K562 (cell line): Measurements from ENCODE around the gene CEP41. TPM values are rescaled to one million over a fixed set of nuclear protein-coding genes. Genes with fewer than 3 reads are reported as not detected.

Experiments used
- BCL6 ChIP-seq: fragments of 250-450 bp; sonication (Bioruptor Pico); IDR thresholded peaks from 2 replicates; pipeline ENCODE4 v1.4.0; 2020
- CBX3 ChIP-seq, 2 experiments: IDR thresholded peaks; 1 replicate in 1 of 2; 2 replicates in 1 of 2; pipeline ENCODE4 v1.6.1; 2012; ENCODE audit warnings: inconsistent platforms in 2 of 2, low read length in 2 of 2, borderline replicate concordance in 1 of 2, control low read depth in 1 of 2
- GTF2F1 ChIP-seq: IDR thresholded peaks from 2 replicates; pipeline ENCODE4 v1.6.1; 2011; ENCODE audit warnings: low read depth, low read length, improper control_type of control experiment
- HBP1 ChIP-seq: fragments of 450-650 bp; formaldehyde crosslinking; IDR thresholded peaks from 2 replicates; pipeline ENCODE4 v1.4.0; 2022; ENCODE audit warnings: missing genetic modification characterization
- HLTF ChIP-seq: fragments of 450-650 bp; IDR thresholded peaks from 2 replicates; pipeline ENCODE4 v1.6.1; 2016
- MCM7 ChIP-seq, 2 experiments: fragments of 450-650 bp; IDR thresholded peaks; 2 replicates each; pipeline ENCODE4 v1.6.1; 2016 to 2018
- MIER1 ChIP-seq: fragments of 450-650 bp; IDR thresholded peaks from 2 replicates; pipeline ENCODE4 v1.6.1; 2016; ENCODE audit warnings: antibody characterized with exemption, mild to moderate bottlenecking, low read depth
- MLLT1 ChIP-seq, 2 experiments: fragments of 450-650 bp; IDR thresholded peaks; 2 replicates each; pipeline ENCODE4 v1.6.1; 2016
- NCOA6 ChIP-seq: fragments of 450-650 bp; IDR thresholded peaks from 2 replicates; pipeline ENCODE4 v1.6.1; 2017; ENCODE audit warnings: mild to moderate bottlenecking
- NFATC3 ChIP-seq: fragments of 450-650 bp; IDR thresholded peaks from 2 replicates; pipeline ENCODE4 v1.6.1; 2017; ENCODE audit warnings: mild to moderate bottlenecking
- PRMT5 ChIP-seq: sonication (generic); formaldehyde crosslinking; IDR thresholded peaks from 2 replicates; pipeline ENCODE4 v1.5.0; 2020; ENCODE audit warnings: missing genetic modification reagents
- SMARCB1 ChIP-seq: IDR thresholded peaks from 2 replicates; pipeline ENCODE4 v1.6.1; 2011; ENCODE audit warnings: improper control_type of control experiment, low read depth; ENCODE audit not compliant: insufficient read length
- SREBF1 ChIP-seq: fragments of 150-350 bp; IDR thresholded peaks from 2 replicates; pipeline ENCODE4 v1.6.1; 2014; ENCODE audit warnings: antibody characterized with exemption, low read depth, low read length, borderline replicate concordance
- ZNF518B ChIP-seq: fragments of 250-450 bp; sonication (Bioruptor Pico); IDR thresholded peaks from 2 replicates; pipeline ENCODE4 v1.5.0; 2021; ENCODE audit warnings: mild to moderate bottlenecking, moderate library complexity
- polyA plus RNA-seq, 8 experiments: library from polyadenylated mRNA; depleted of rRNA in 4 of 8; stranded (reverse) in 5 of 8; unstranded in 3 of 8; fragments of >200 nt; fragmentation: Nextera tagmentation in 2 of 8; fragmentation: Illumina TruSeq in 1 of 8; extraction: Ambion mirVana in 2 of 8; extraction: Trizol in 1 of 8; gene quantifications; 2 replicates each; pipeline versions ENCODE4 v1.2.1 to v1.2.3, GENCODE V29; 2011 to 2014; ENCODE audit warnings: inconsistent platforms in 1 of 8, missing spikeins in 1 of 8
- total RNA-seq, 7 experiments: library from RNA; depleted of rRNA in 6 of 7; stranded (reverse); fragments of >200 nt in 6 of 7; fragmentation: Illumina TruSeq in 2 of 7; extraction: Trizol in 2 of 7; gene quantifications; 2 replicates each; pipeline versions ENCODE4 v1.2.1 to v1.2.3, GENCODE V29; 2011 to 2021; ENCODE audit warnings: low replicate concordance in 1 of 7
- TF ChIP-seq, protein P1 (sequence below): sonication (generic); formaldehyde crosslinking; IDR thresholded peaks from 2 replicates; pipeline ENCODE4 v1.5.0; 2020; ENCODE audit warnings: missing genetic modification reagents
- TF ChIP-seq, protein P2 (sequence below): fragments of 250-450 bp; sonication (Bioruptor Pico); IDR thresholded peaks from 2 replicates; pipeline ENCODE4 v1.5.0; 2022; ENCODE audit warnings: mild to moderate bottlenecking
- TF ChIP-seq, protein P3 (sequence below): fragments of 200-800 bp; sonication (Bioruptor generic); IDR thresholded peaks from 2 replicates; pipeline ENCODE4 v1.6.1; 2017; ENCODE audit warnings: missing genetic modification characterization, missing compliant biosample characterization

CEP41 gene
- total and polyA plus RNA-seq, 9 of the 15 experiments (the other 6 are each of a cell fraction or from before 2014, with no cell fraction given): 1.5 to 15.5 (median 6.4) TPM

DNA sequence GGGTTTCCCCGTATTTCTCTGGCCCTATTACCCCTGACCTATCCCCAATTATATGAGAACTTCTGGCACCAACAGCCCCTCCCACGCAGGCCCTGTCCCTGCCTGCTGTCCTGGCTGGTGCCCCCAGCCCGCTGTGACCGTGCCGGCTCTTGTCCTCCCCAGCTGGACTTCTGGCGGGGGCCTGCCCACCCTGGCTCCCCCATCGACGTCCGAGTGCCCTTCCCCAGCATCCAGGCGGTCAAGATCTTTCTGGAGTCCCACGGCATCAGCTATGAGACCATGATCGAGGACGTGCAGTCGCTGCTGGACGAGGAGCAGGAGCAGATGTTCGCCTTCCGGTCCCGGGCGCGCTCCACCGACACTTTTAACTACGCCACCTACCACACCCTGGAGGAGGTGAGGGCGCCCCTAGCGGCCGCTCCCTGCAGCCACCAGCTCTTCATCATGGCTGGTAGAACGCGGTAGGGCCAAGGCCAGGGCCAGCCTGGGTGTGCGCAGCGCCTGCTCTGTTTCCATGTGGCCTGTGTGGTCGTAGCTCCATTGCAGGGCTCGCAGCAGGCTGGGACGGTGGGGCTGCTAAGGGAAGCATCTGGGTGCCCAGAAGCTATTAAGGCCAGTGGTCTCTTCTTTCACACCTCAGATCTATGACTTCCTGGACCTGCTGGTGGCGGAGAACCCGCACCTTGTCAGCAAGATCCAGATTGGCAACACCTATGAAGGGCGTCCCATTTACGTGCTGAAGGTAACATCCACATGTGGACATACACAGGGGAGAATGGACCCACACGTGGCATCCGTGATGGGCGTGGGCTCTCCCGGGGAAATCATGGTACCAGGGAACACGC is 59.1 kb downstream of the CEP41 start (continued):
- no peak for TF ChIP-seq ZNF518B (CRISPR knock-in tag)
- TF ChIP-seq, protein P1, sequence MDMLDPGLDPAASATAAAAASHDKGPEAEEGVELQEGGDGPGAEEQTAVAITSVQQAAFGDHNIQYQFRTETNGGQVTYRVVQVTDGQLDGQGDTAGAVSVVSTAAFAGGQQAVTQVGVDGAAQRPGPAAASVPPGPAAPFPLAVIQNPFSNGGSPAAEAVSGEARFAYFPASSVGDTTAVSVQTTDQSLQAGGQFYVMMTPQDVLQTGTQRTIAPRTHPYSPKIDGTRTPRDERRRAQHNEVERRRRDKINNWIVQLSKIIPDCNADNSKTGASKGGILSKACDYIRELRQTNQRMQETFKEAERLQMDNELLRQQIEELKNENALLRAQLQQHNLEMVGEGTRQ: 0 out of 2 replicates have a peak, but pooled peaks have one; percentile 4
- TF ChIP-seq MIER1: no peak
- TF ChIP-seq NFATC3: no peak
- no peak for TF ChIP-seq SMARCB1
- TF ChIP-seq MLLT1 (IDR thresholded peaks at IDR 0.05): peak in 1 of 2 experiments; percentile 54; a peak in 1 of 4 replicates
- no peak for TF ChIP-seq PRMT5 (CRISPR knock-in tag)
- TF ChIP-seq GTF2F1: no peak
- TF ChIP-seq HBP1 (CRISPR knock-in tag): no peak
- no peak for TF ChIP-seq NCOA6
- TF ChIP-seq, protein P2, sequence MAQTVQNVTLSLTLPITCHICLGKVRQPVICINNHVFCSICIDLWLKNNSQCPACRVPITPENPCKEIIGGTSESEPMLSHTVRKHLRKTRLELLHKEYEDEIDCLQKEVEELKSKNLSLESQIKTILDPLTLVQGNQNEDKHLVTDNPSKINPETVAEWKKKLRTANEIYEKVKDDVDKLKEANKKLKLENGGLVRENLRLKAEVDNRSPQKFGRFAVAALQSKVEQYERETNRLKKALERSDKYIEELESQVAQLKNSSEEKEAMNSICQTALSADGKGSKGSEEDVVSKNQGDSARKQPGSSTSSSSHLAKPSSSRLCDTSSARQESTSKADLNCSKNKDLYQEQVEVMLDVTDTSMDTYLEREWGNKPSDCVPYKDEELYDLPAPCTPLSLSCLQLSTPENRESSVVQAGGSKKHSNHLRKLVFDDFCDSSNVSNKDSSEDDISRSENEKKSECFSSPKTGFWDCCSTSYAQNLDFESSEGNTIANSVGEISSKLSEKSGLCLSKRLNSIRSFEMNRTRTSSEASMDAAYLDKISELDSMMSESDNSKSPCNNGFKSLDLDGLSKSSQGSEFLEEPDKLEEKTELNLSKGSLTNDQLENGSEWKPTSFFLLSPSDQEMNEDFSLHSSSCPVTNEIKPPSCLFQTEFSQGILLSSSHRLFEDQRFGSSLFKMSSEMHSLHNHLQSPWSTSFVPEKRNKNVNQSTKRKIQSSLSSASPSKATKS: no peak
- TF ChIP-seq CBX3 (IDR thresholded peaks at IDR 0.05; ENCODE audit: borderline replicate concordance in 1 of 2, low read length in 2 of 2): peak in 1 of 2 experiments; percentile 74; a peak in 2 of 3 replicates
- no peak for TF ChIP-seq SREBF1
- no peak for TF ChIP-seq BCL6
- no peak for TF ChIP-seq HLTF
- TF ChIP-seq, protein P3, sequence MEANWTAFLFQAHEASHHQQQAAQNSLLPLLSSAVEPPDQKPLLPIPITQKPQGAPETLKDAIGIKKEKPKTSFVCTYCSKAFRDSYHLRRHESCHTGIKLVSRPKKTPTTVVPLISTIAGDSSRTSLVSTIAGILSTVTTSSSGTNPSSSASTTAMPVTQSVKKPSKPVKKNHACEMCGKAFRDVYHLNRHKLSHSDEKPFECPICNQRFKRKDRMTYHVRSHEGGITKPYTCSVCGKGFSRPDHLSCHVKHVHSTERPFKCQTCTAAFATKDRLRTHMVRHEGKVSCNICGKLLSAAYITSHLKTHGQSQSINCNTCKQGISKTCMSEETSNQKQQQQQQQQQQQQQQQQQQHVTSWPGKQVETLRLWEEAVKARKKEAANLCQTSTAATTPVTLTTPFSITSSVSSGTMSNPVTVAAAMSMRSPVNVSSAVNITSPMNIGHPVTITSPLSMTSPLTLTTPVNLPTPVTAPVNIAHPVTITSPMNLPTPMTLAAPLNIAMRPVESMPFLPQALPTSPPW: no peak
- TF ChIP-seq MCM7 (IDR thresholded peaks at IDR 0.05): no peak
